H9 (cell line): ENCODE results near the gene ETV4. TPM values are rescaled to one million over a fixed set of nuclear protein-coding genes. Genes with fewer than 3 reads are reported as not detected.
A peak's percentile ranks its signal among the peaks of the same experiment; 100 is the strongest.

Experiments used
- DNase-seq: peaks from one replicate; pipeline ENCODE4 v3.0.0-alpha.2; 2017
- H2AFZ ChIP-seq: one replicate; pipeline ENCODE4 v1.6.1; 2013; ENCODE audit warnings: mild to moderate bottlenecking, low read length, control low read depth, moderate library complexity
- H2AK5ac ChIP-seq: 2 replicates; pipeline ENCODE4 v1.6.1; 2013; ENCODE audit warnings: low read length, control low read depth, mixed read lengths; ENCODE audit not compliant: insufficient read length
- H2BK120ac ChIP-seq: one replicate; pipeline ENCODE4 v1.6.1; 2013; ENCODE audit warnings: low read depth, mild to moderate bottlenecking, low read length, control low read depth, inconsistent platforms; ENCODE audit not compliant: poor library complexity, severe bottlenecking
- H2BK12ac ChIP-seq: 2 replicates; pipeline ENCODE4 v1.6.1; 2013; ENCODE audit warnings: low read length, control low read depth, mixed read lengths, low read depth; ENCODE audit not compliant: insufficient read length
- H2BK15ac ChIP-seq: 2 replicates; pipeline ENCODE4 v1.6.1; 2013; ENCODE audit warnings: low read depth, low read length, control low read depth
- H2BK20ac ChIP-seq: one replicate; pipeline ENCODE4 v1.6.1; 2013; ENCODE audit warnings: low read depth, mild to moderate bottlenecking, low read length, control low read depth, inconsistent platforms; ENCODE audit not compliant: poor library complexity, severe bottlenecking
- H2BK5ac ChIP-seq: 2 replicates; pipeline ENCODE4 v1.6.1; 2013; ENCODE audit warnings: low read length, control low read depth, mixed read lengths; ENCODE audit not compliant: insufficient read length
- H3K14ac ChIP-seq: 2 replicates; pipeline ENCODE4 v1.6.1; 2013; ENCODE audit warnings: low read length, control low read depth; ENCODE audit not compliant: insufficient read depth
- H3K18ac ChIP-seq: 2 replicates; pipeline ENCODE4 v1.6.1; 2013; ENCODE audit warnings: low read depth, mild to moderate bottlenecking, mixed read lengths, low read length, control low read depth; ENCODE audit not compliant: insufficient read length
- H3K23ac ChIP-seq: 2 replicates; pipeline ENCODE4 v1.6.1; 2013; ENCODE audit warnings: low read length, control low read depth, mixed read lengths, low read depth; ENCODE audit not compliant: insufficient read length
- H3K23me2 ChIP-seq: 2 replicates; pipeline ENCODE4 v1.6.1; 2013; ENCODE audit warnings: low read depth, mild to moderate bottlenecking, mixed read lengths, low read length, control low read depth; ENCODE audit not compliant: insufficient read length, poor library complexity, severe bottlenecking
- H3K27ac ChIP-seq: 2 replicates; pipeline ENCODE4 v1.5.1; 2013; ENCODE audit warnings: low read length, control low read depth, mixed read lengths, low read depth; ENCODE audit not compliant: insufficient read length
- H3K27me3 ChIP-seq: 2 replicates; pipeline ENCODE4 v1.6.1; 2013; ENCODE audit warnings: low read length, control low read depth, inconsistent platforms; ENCODE audit not compliant: insufficient read depth
- H3K4ac ChIP-seq: 2 replicates; pipeline ENCODE4 v1.6.1; 2013; ENCODE audit warnings: low read depth, mild to moderate bottlenecking, control low read depth, inconsistent platforms, low read length, moderate library complexity
- H3K4me1 ChIP-seq: 2 replicates; pipeline ENCODE4 v1.6.1; 2013; ENCODE audit warnings: low read length, control low read depth, inconsistent platforms; ENCODE audit not compliant: insufficient read depth
- H3K4me2 ChIP-seq: 2 replicates; pipeline ENCODE4 v1.6.1; 2013; ENCODE audit warnings: low read length, control low read depth, mixed read lengths; ENCODE audit not compliant: insufficient read length, insufficient read depth
- H3K56ac ChIP-seq: 2 replicates; pipeline ENCODE4 v1.6.1; 2013; ENCODE audit warnings: low read depth, mild to moderate bottlenecking, mixed read lengths, low read length, control low read depth; ENCODE audit not compliant: insufficient read length
- H3K79me1 ChIP-seq: 2 replicates; pipeline ENCODE4 v1.6.1; 2013; ENCODE audit warnings: low read depth, mild to moderate bottlenecking, moderate library complexity, low read length, control low read depth, inconsistent platforms; ENCODE audit not compliant: insufficient read depth, poor library complexity, severe bottlenecking
- H3K79me2 ChIP-seq: 2 replicates; pipeline ENCODE4 v1.6.1; 2013; ENCODE audit warnings: low read length, control low read depth, inconsistent platforms; ENCODE audit not compliant: insufficient read depth
- H3K9ac ChIP-seq: 2 replicates; pipeline ENCODE4 v1.6.1; 2013; ENCODE audit warnings: low read length, control low read depth, mixed read lengths; ENCODE audit not compliant: insufficient read length; ENCODE audit errors: extremely low read depth
- H3K9me3 ChIP-seq: one replicate; pipeline ENCODE4 v1.6.1; 2013; ENCODE audit warnings: low read depth, low read length, inconsistent platforms; ENCODE audit not compliant: control insufficient read depth
- H3T11ph ChIP-seq: one replicate; pipeline ENCODE4 v1.6.1; 2013; ENCODE audit warnings: mild to moderate bottlenecking, low read length, control low read depth, inconsistent platforms
- H4K20me1 ChIP-seq: one replicate; pipeline ENCODE4 v1.6.1; 2013; ENCODE audit not compliant: control insufficient read depth, insufficient read length, insufficient read depth
- H4K5ac ChIP-seq: 2 replicates; pipeline ENCODE4 v1.6.1; 2013; ENCODE audit warnings: low read depth, mild to moderate bottlenecking, mixed read lengths, low read length, control low read depth; ENCODE audit not compliant: insufficient read length
- H4K8ac ChIP-seq: replicated peaks from 2 replicates; pipeline ENCODE4 v1.6.1; 2013; ENCODE audit warnings: low read length, control low read depth, mixed read lengths, low read depth; ENCODE audit not compliant: insufficient read length
- H4K91ac ChIP-seq: 2 replicates; pipeline ENCODE4 v1.6.1; 2013; ENCODE audit warnings: low read depth, mild to moderate bottlenecking, moderate library complexity, mixed read lengths, low read length, control low read depth; ENCODE audit not compliant: insufficient read length
- H3K27ac Mint-ChIP-seq, 3 experiments: 2 replicates in 2 of 3; 3 replicates in 1 of 3; pipeline ENCODE4 v1.8.0; 2020 to 2021; ENCODE audit warnings: mixed read lengths in 3 of 3, mild to moderate bottlenecking in 1 of 3, moderate library complexity in 1 of 3
- H3K27me3 Mint-ChIP-seq: 2 replicates; pipeline ENCODE4 v1.8.0; 2021; ENCODE audit warnings: low read depth, mild to moderate bottlenecking, moderate library complexity, mixed read lengths
- H3K36me3 Mint-ChIP-seq, 3 experiments: 2 replicates in 2 of 3; 3 replicates in 1 of 3; pipeline ENCODE4 v1.8.0; 2020 to 2021; ENCODE audit warnings: low read depth in 3 of 3, mixed read lengths in 3 of 3; ENCODE audit not compliant: insufficient read depth in 1 of 3
- H3K4me1 Mint-ChIP-seq, 2 experiments: 2 replicates each; pipeline ENCODE4 v1.8.0; 2020; ENCODE audit warnings: mixed read lengths in 2 of 2
- H3K4me3 Mint-ChIP-seq, 2 experiments: 2 replicates in 1 of 2; 3 replicates in 1 of 2; pipeline ENCODE4 v1.8.0; 2020 to 2021; ENCODE audit warnings: mild to moderate bottlenecking in 2 of 2, mixed read lengths in 2 of 2, moderate library complexity in 1 of 2
- H3K9me3 Mint-ChIP-seq, 2 experiments: 2 replicates in 1 of 2; 3 replicates in 1 of 2; pipeline ENCODE4 v1.8.0; 2020; ENCODE audit warnings: mild to moderate bottlenecking in 2 of 2, mixed read lengths in 2 of 2, moderate library complexity in 1 of 2
- WGBS: extraction: QIAGEN DNeasy Blood & Tissue Kit; methylation state at CpG from one replicate; pipeline ENCODE4 v1.1.7; 2013; ENCODE audit warnings: missing lambda C conversion rate, low lambda C conversion rate, mixed read lengths; ENCODE audit not compliant: insufficient read length; ENCODE audit errors: extremely low coverage; 5-methylcytosine and 5-hydroxymethylcytosine counted together
- total RNA-seq: library from RNA; stranded (reverse); gene quantifications from 2 replicates; pipeline ENCODE4 v1.2.1, GENCODE V29; 2021
- TF ChIP-seq, protein P1 (sequence below): fragments of 200-600 bp; sonication (generic); conservative IDR thresholded peaks from 3 replicates; pipeline ENCODE4 v1.8.0; 2021; ENCODE audit warnings: antibody characterized with exemption, mild to moderate bottlenecking

Gene ETV4
- total RNA-seq, 1 experiment from 2014 or later: 74.4 TPM

DNA sequence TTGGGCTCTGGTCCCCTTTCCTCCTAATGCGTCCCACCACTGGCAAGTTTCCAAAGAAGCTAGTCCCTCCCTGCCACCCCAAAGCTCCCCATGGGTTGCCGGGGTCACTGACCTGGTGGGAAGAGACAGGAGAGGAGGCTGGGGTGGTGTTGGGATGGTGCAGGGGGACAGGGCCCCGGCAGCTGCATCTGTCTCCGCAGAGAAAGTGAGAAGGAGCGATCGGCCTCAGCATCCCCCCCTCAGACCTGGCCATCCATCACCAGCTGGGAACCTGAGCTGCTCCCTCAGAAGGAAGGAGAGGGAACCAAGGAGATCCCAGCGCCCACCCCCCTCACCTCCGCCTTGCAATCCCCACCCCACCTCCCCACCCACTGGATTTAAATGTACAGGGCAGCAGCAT lies 3.3 kb downstream of the ETV4 start:
- Histone ChIP-seq H3K23me2 (peaks cover 16% of the 10 kb centered on the region), H4K20me1 (no peaks in the 10 kb centered on the region), H3K4me1 (peaks cover 17% of the 10 kb centered on the region; the same call in 1 of the 2 replicates), H3K9ac (no peak overlapping the region), H3K79me2 (peaks cover 22% of the 10 kb centered on the region; the same call in 1 of the 2 replicates), H4K8ac (no peak overlapping the region), H3K14ac (no peak overlapping the region), H3K9me3 (no peaks in the 10 kb centered on the region), H4K5ac (no peak overlapping the region), H3K27ac (no peak overlapping the region), H3K23ac (no peak overlapping the region), H2BK15ac (no peak overlapping the region), H3K79me1 (no peaks in the 10 kb centered on the region), H2BK120ac (no peak overlapping the region), H2BK12ac (no peak overlapping the region), H3K4ac (no peak overlapping the region), H3K56ac (no peak overlapping the region), H3T11ph (no peak overlapping the region), H2BK5ac (no peak overlapping the region), H3K27me3 (no peaks in the 10 kb centered on the region), H2AK5ac (no peak overlapping the region), H2BK20ac (no peak overlapping the region), H3K18ac (no peak overlapping the region), H2AFZ (no peak overlapping the region), H4K91ac (no peak overlapping the region), H3K4me2 (peak overlapping the region; percentile 89)
- TF ChIP-seq, protein P1, sequence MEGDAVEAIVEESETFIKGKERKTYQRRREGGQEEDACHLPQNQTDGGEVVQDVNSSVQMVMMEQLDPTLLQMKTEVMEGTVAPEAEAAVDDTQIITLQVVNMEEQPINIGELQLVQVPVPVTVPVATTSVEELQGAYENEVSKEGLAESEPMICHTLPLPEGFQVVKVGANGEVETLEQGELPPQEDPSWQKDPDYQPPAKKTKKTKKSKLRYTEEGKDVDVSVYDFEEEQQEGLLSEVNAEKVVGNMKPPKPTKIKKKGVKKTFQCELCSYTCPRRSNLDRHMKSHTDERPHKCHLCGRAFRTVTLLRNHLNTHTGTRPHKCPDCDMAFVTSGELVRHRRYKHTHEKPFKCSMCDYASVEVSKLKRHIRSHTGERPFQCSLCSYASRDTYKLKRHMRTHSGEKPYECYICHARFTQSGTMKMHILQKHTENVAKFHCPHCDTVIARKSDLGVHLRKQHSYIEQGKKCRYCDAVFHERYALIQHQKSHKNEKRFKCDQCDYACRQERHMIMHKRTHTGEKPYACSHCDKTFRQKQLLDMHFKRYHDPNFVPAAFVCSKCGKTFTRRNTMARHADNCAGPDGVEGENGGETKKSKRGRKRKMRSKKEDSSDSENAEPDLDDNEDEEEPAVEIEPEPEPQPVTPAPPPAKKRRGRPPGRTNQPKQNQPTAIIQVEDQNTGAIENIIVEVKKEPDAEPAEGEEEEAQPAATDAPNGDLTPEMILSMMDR: no peak
- Mint-ChIP-seq H3K27me3 (peaks cover 26% of the 10 kb centered on the region), H3K9me3 (no peaks in the 10 kb centered on the region; a peak in 2 of 5 replicates), H3K4me1 (peaks cover 66 to 70% of the 10 kb centered on the region in 2 experiments), H3K36me3 (peaks cover 0 to 13% (median 7%) of the 10 kb centered on the region in 3 experiments; a peak in 5 of 7 replicates), H3K27ac (peak overlapping the region in 1 of 3 experiments; percentile 88; a peak in 1 of 7 replicates), H3K4me3 (peak overlapping the region; percentile 85 to 99)
- WGBS: no CpG with 5 or more reads among the region's 8 CpGs
- no peak for DNase-seq
